ENCODE results near the gene GORASP2. TPM values are rescaled to one million over a fixed set of nuclear protein-coding genes. Genes with fewer than 3 reads are reported as not detected.

GORASP2 gene
- total RNA-seq, 2 experiments from 2014 or later = 68.4 to 70.6 TPM

- ChIA-PET CTCF (interaction anchor here (1.1 to 7.9 kb wide), 2 partner anchors 13 to 38 kb away, joined by 5 to 55 read pairs; no protein-coding TSS in a partner anchor), POLR2A (interaction anchor here (1.1 kb wide), 1 partner anchor 68 kb away, joined by 4 read pairs; the partner anchor contains the start of gene GAD1)
- TF ChIP-seq CTCF (IDR thresholded peaks at IDR 0.05) = no peak
- no peaks in the 10 kb centered on the region for H3K4me1 Mint-ChIP-seq (ENCODE audit: low read depth)
- peaks cover 3% of the 10 kb centered on the region for H3K27me3 Mint-ChIP-seq
- no peaks in the 10 kb centered on the region for H3K9me3 Mint-ChIP-seq
- intact Hi-C loops (cut with micrococcal nuclease) = no loop called here
- H3K36me3 Mint-ChIP-seq (ENCODE audit: low read depth) = no peaks in the 10 kb centered on the region
- no peak overlapping the region for H3K4me3 Mint-ChIP-seq
- ATAC-seq = no peak
- no peak for DNase-seq
- H3K27ac Mint-ChIP-seq = no peak overlapping the region
Observed at GRCh38 chr2:170885130-170885791, 43.8 kb upstream of the GORASP2 start.

GRCh38 chr2:170886386-170886785 lies 42.7 kb upstream of the GORASP2 start:
- Mint-ChIP-seq H3K36me3 (ENCODE audit: low read depth) (no peaks in the 10 kb centered on the region), H3K4me3 (no peak overlapping the region), H3K27ac (no peak overlapping the region), H3K4me1 (ENCODE audit: low read depth) (no peaks in the 10 kb centered on the region), H3K9me3 (no peaks in the 10 kb centered on the region), H3K27me3 (peaks cover 3% of the 10 kb centered on the region)
- TF ChIP-seq CTCF (IDR thresholded peaks at IDR 0.05) = no peak
- ATAC-seq (no peak), DNase-seq (no peak)
- POLR2A ChIA-PET = interaction anchor here (0.8 kb wide), 1 partner anchor 15 kb away, joined by 3 read pairs; no protein-coding TSS in a partner anchor
- CTCF ChIA-PET = interaction anchor here (0.6 to 7.9 kb wide), 3 partner anchors 14 to 586 kb away, joined by 3 to 55 read pairs (median 5); no protein-coding TSS in a partner anchor
- intact Hi-C loops (cut with micrococcal nuclease) = no loop called here

GRCh38 chr2:170887496-170887895 lies 41.6 kb upstream of the GORASP2 start:
- peaks cover 3% of the 10 kb centered on the region for H3K27me3 Mint-ChIP-seq
- CTCF ChIA-PET = interaction anchor here (0.6 to 7.9 kb wide), 3 partner anchors 15 to 656 kb away, joined by 3 to 55 read pairs (median 3); no protein-coding TSS in a partner anchor

GRCh38 chr2:170887896-170888295 lies 41.2 kb upstream of the GORASP2 start:
- Mint-ChIP-seq H3K4me3 (no peak overlapping the region), H3K9me3 (no peaks in the 10 kb centered on the region), H3K4me1 (ENCODE audit: low read depth) (no peaks in the 10 kb centered on the region), H3K36me3 (ENCODE audit: low read depth) (no peaks in the 10 kb centered on the region), H3K27me3 (peaks cover 2% of the 10 kb centered on the region), H3K27ac (no peak overlapping the region)
- ChIA-PET POLR2A (no interaction called here), CTCF (interaction anchor here (0.6 to 7.9 kb wide), 2 partner anchors 15 to 481 kb away, joined by 3 to 55 read pairs; no protein-coding TSS in a partner anchor)
- ATAC-seq = no peak
- no peak for DNase-seq
- TF ChIP-seq CTCF (IDR thresholded peaks at IDR 0.05) = no peak
- intact Hi-C loops (cut with micrococcal nuclease) = no loop called here

More at GRCh38 chr2:170887496-170887895, 41.6 kb upstream of the GORASP2 start:
- ATAC-seq (no peak), DNase-seq (no peak)
- no peak overlapping the region for H3K27ac Mint-ChIP-seq
- intact Hi-C loops (cut with micrococcal nuclease) = no loop called here
- no peaks in the 10 kb centered on the region for H3K36me3 Mint-ChIP-seq (ENCODE audit: low read depth)
- TF ChIP-seq CTCF (IDR thresholded peaks at IDR 0.05) = no peak
- no peaks in the 10 kb centered on the region for H3K9me3 Mint-ChIP-seq
- no peaks in the 10 kb centered on the region for H3K4me1 Mint-ChIP-seq (ENCODE audit: low read depth)
- no peak overlapping the region for H3K4me3 Mint-ChIP-seq
- POLR2A ChIA-PET = interaction anchor here (0.6 to 0.8 kb wide), 2 partner anchors 16 to 438 kb away, joined by 3 to 4 read pairs; no protein-coding TSS in a partner anchor

GRCh38 chr2:170891893-170892292 lies 37.2 kb upstream of the GORASP2 start:
- POLR2A ChIA-PET = no interaction called here
- intact Hi-C loops (cut with micrococcal nuclease) = no loop called here
- no peak for TF ChIP-seq CTCF (IDR thresholded peaks at IDR 0.05)
- Mint-ChIP-seq H3K9me3 (no peaks in the 10 kb centered on the region), H3K27ac (no peak overlapping the region), H3K27me3 (peaks cover 3% of the 10 kb centered on the region), H3K36me3 (ENCODE audit: low read depth) (no peaks in the 10 kb centered on the region), H3K4me3 (no peak overlapping the region), H3K4me1 (ENCODE audit: low read depth) (no peaks in the 10 kb centered on the region)
- ATAC-seq = no peak
- DNase-seq = no peak
- CTCF ChIA-PET = interaction anchor here (2.6 kb wide), 1 partner anchor 18 kb away, joined by 8 read pairs; no protein-coding TSS in a partner anchor

Measured in activated CD8-positive, alpha-beta T cell treated with anti-CD3 and anti-CD28 coated beads for 36 hours (primary cell).